Fibroblast of gingiva (primary cell): ENCODE measurements around the gene METTL27.
"Not testable (repeated sequence)": the region's sequence is repeated elsewhere in the genome, so short reads cannot be mapped to it uniquely, and the experiment has no call there.

Source experiments
- DNase-seq: peaks from one replicate; pipeline ENCODE4 v3.0.0-alpha.2; 2011; ENCODE audit warnings: low read depth

The METTL27 gene, protein sequence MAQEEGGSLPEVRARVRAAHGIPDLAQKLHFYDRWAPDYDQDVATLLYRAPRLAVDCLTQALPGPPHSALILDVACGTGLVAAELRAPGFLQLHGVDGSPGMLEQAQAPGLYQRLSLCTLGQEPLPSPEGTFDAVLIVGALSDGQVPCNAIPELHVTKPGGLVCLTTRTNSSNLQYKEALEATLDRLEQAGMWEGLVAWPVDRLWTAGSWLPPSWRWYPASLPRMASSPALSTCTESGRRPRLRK

DNA sequence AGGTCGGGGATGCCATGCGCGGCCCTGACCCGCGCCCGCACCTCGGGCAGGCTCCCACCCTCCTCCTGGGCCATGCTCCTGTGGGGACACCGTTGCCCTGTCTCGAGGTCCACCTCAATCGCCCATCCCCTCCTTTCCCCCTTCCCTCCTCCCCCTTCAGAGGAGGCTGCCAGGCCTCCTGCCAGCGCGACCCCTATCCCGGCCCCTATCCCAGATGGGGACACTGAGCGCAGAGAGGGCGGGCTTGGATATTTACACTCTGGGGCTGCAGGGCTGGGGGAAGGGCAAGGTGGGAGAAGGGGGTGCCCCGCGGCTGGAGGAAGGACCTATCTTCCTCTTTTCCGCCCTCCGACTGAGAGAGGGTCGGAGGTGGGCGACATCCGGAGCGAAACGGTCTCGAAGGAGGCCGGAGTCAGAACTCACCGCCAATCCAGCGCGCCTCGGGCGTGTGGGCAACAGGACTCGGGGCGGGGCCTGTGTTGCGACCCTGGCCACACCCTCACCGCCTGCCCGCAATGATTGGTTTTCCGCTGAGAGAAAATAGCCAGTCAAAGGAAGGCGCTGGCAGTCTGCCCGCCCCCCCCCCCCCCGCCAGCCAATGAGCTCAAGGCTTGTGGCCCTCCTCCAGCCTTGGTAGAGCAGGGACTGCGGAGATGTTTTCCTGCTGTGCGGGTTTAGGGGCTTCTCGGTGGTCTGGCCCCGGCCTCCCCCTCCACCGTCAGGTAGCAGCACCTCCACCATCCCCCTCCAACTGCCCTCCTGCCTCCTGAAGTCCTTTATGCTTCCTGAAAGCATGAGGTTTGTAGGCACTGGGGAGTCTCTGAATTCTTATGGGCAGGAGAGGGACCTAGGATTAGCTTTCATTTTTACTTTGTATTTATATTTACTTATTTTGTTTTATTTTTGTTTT lies at the start of gene METTL27:
Gene METTL27, minus strand, starts transcription at position 450 of the 910 bp plus-strand sequence. Its CDS starts 376 bp downstream, at position 74.
- peak; percentile 92 for DNase-seq

- no peak for DNase-seq
These were observed 49.0 kb upstream of the METTL27 start for GRCh38 chr7:73891178-73891885.

DNA sequence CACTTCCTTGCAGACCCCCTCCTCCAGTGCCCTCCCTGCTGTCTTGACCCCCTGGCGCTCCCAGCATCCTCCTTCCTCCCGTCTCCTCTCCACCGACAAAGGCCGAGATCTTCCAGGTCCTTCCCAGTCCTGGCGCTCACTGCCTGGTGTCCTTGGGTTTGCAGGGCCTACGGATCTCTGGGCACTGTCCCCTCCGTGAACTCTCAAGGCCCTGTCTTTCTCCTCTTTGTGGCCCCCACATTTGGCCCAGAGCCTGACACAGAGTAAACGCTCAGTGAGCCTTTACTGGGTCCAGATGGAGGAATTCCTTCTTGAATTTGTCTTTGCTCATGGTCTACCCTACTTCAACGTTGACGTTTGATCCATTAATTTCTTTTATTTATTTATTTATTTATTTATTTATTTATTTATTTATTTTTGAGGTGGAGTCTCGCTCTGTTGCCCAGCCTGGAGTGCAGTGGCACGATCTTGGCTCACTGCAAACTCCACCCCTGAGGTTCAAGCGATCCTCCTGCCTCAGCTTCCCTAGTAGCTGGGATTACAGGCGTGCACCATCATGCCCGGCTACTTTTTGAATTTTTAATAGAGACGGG lies 48.3 kb upstream of the METTL27 start:
- DNase-seq, result no peak

DNA sequence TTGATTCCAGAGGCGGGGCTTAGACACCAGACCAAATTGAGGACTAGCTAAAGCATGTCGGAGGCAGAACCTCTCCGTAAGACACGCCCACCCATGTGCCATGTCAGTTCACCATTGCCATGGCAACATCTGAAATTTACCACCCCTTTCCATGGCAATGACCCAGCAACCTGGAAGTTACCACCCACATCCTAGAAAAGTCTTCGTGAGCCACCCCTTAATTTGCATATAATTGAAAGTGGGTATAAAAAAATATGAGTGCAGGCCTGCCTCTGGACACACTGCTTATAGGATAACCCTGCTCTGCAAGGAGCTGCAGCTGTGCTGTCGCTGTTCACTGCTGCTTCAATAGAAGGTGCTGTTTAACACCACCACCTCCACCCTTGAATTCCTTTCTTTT lies 46.6 kb upstream of the METTL27 start:
- DNase-seq, result no peak

DNA sequence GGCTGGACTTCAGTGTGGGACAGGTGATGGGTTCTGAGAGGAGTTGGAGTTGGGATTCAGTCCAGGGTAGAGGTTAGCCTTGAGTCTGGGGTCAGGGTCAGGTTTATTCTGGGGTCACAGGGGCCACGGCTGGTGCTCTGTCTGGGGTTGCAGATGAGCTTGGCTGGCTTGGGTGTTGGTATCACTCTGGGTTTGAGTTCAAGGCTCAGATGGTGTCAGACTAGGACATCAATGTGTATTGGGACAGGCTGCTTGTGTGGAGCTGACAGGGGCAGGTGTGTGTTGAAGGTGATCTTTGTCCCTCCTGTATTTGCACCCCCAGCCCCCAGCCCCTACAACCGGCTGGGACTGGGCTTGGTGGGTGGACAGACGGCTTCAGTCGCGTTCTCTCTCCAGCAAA lies 45.4 kb upstream of the METTL27 start:
- no peak for DNase-seq

DNA sequence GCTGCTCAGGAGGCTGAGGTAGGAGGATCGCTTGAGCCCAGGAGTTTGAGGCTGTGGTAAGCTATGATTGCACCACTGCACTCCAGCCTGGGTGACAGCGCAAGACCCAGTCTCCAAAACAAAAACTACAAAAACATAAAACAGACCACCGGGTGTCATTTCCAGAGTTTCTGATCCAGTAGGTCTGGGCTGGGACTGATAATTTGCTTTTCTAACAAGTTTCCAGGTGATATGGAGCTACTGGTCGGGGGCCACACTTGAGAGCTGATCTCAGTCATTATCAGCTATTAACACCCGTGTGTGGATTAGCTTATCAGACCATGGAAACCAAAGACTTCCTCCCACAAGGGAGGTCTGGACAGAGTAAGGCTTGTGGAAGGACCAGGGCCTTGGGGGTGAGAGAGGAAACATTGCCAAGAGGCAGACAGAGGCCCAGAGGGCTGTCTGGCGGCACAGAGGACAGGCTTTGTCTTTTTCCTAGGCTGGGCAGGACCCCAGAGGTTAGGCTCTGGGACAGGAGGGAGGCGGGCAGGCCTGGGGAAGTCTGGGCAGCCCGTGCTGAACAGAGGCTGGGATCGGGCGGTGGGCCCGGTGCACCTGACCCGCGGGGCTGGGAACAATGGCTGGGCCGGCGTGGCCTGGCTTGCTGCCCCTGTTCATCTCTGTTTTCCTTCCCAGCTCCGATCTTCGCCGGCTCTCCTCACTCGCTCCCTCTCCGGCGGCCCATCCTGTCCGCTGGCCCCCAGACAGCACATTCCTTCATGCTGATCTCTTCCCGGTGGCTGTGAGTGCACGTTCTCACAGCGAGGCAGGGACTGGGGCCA lies 43.9 kb upstream of the METTL27 start:
- peak; percentile 25 for DNase-seq

DNA sequence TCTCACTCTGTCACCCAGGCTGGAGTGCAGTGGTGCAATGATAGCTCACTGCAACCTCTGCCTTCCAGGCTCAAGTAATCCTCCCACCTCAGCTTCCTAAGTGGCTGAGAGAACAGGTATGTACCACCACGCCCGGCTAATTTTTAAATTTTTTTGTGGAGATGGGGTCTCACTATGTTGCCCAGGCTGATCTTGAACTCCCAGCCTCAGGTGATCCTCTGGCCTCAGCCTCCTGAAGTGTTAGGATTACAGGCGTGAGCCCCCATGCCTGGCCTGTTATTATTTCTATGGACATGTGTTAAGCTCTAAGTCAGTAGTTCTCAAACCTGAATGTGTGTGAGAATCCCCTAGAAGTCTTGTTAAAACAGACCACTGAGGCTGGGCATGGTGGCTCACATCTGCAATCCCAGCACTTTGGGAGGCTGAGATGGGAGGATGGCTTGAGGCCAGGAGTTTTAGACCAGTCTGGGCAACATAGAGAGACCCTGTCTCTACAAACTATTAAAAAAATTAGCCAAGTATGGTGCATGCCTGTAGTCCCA lies 43.2 kb upstream of the METTL27 start:
- no peak for DNase-seq

DNA sequence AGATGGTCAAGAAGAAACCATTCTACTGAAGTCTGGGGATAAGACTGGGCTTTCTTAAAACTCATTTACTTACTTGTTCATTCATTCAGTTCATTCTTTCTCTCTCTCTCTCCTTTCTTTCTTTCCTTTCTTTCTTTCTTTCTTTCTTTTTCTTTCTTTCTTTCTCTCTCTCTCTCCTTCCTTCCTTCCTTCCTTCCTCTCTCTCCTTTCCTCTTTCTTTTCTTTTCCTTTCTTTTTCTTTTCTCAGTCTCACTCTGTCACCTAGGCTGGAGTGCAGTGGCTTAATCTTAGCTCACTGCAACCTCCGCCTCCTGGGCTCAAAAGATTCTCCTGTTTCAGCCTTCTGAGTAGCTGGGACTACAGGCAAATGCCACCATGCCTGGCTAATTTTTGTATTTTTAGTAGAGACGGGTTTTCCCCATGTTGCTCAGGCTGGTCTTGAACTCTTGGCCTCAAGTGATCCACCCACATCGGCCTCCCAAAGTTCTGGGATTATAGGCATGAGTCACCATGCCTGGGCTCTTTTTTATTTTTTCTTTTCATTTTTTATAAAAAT lies 42.6 kb upstream of the METTL27 start:
- DNase-seq, result not testable (repeated sequence)

GRCh38 chr7:73882047-73882402 lies 39.7 kb upstream of the METTL27 start:
- DNase-seq, result no peak

- no peak for DNase-seq
These were observed 39.2 kb upstream of the METTL27 start for GRCh38 chr7:73881352-73882046.

- peak; percentile 44 for DNase-seq
These were observed 38.5 kb upstream of the METTL27 start for GRCh38 chr7:73880755-73881328.

GRCh38 chr7:73879977-73880681 lies 37.8 kb upstream of the METTL27 start:
- peak; percentile 93 for DNase-seq

DNA sequence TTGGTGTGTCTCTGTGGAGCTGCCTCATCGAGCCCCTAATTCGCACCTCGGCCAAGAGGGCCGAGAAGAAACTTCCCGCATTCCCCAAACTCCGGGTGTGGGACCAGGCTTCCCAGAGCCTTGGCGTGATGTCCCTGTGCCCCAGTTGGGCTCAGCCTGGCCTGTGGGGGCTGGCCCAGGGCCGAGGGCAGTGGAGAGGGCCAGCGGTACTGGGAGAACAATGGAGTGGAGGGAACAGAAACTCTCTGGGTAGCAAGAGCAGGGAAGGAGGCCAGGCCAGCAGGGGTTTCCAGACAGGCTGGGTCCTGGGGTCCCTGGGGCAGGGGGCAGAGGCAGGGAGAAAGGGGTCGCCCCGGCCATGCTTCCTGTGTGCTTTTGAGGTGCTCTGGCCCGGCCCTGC lies 34.7 kb upstream of the METTL27 start:
- no peak for DNase-seq

DNA sequence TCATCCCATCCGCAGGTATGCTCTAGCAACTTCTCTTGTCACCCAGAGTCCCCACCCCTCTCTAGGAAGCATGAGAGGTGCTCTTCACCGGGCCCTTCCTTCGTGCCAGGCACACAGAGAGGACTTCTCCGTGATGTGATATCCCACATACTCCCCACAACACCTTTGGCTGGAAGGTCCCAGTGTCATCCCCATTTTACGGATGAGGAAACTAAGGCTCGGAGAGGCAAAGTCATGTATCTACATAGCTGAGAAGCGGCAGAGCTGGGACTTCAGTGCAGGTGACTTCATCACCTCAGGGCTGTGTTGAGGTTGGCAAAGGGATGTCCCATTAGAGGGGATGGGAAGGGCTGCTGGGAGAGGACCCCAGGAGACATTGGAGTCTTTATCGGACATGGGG lies 34.0 kb upstream of the METTL27 start:
- DNase-seq, result no peak

DNA sequence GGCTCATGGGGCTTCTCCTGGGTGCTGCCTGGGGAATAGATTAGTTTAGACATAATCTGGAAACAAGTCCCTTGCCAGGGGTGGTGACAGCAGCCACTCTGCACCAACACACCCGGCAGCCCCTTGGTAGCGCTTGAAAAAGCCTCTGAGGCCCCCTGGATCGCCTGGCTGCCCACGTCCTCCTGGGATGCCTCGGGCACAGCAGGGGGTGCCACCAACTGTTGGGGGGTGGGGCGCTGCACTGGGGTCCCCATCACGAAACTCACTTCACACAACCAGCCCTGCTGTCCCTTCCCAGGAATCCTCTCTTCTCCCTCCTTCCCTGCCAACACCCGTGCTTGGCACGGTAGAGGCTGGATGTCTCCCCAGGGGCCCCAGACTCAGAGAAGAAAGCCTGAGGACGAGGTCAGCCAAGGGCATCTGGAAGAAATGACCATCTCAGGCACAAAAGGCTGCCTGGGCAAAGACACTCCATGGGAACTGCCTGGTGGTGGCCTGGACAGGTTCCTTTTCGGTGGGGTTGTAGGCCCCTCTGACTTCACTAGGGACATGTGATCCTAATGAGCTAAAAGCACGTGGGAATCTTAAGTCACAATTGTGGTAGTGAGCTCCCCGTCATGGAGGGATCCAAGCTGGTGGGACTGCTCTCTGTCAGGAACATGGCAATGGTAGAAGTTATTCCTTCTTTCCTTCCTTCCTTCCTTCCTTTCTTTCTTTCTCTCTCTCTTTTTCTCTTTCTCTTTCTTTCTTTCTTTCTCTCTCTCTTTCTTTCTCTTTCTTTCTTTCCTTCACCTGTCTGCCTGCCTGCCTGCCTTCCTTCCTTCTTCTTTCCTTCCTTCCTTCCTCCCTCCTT lies 30.0 kb upstream of the METTL27 start:
- DNase-seq, result no peak

GRCh38 chr7:73871163-73872011 lies 29.1 kb upstream of the METTL27 start:
- DNase-seq, result no peak

- no peak for DNase-seq
These were observed 27.8 kb upstream of the METTL27 start for GRCh38 chr7:73870041-73870492.
